NCI-H1436 treated with DMSO at 0.1 percent for 48 hours (cell line): ENCODE measurements around the gene KIR2DL3.

Experiments used
- DNase-seq: peaks from one replicate; lab custom pipeline; 2025; lab: John Stamatoyannopoulos, UW

KIR2DL3 gene

GRCh38 chr19:54795758-54796157 lies 57.4 kb downstream of the KIR2DL3 start:
- no peak for DNase-seq
